Ovary (tissue), 9 donors: Measurements from ENCODE around the gene TBC1D3B. TPM values are rescaled to one million over a fixed set of nuclear protein-coding genes. Genes with fewer than 3 reads are reported as not detected.
"Not testable (repeated sequence)": the region's sequence is repeated elsewhere in the genome, so short reads cannot be mapped to it uniquely, and the experiment has no call there.

ENCODE experiments used
- DNase-seq, 5 donors: peaks; one replicate each; pipeline ENCODE4 v3.0.0-alpha.2; 2019 to 2020
- H3K27ac ChIP-seq, 2 donors: fragments of 200-600 bp; one replicate each; pipeline versions ENCODE4 v1.5.1 to v1.8.0; 2019 to 2022
- H3K27me3 ChIP-seq: fragments of 200-600 bp; one replicate; pipeline ENCODE4 v1.8.0; 2022
- H3K36me3 ChIP-seq: fragments of 200-600 bp; sonication (generic); one replicate; pipeline ENCODE4 v1.5.1; 2019
- H3K4me1 ChIP-seq: one replicate; pipeline ENCODE4 v1.8.1; 2013; ENCODE audit warnings: mild to moderate bottlenecking, moderate library complexity; ENCODE audit not compliant: insufficient read depth
- H3K4me3 ChIP-seq: fragments of 200-600 bp; sonication (generic); one replicate; pipeline ENCODE4 v1.5.1; 2017
- H3K9me3 ChIP-seq, 2 donors: fragments of 200-600 bp in 1 of 2; sonication (generic) in 1 of 2; one replicate each; pipeline versions ENCODE4 v1.5.1 to v1.8.1; 2013 to 2019; ENCODE audit warnings: mild to moderate bottlenecking in 1 of 2, moderate library complexity in 1 of 2
- EP300 ChIP-seq: sonication (generic); formaldehyde crosslinking; IDR thresholded peaks from one replicate; pipeline ENCODE4 v1.6.1; 2017; ENCODE audit warnings: antibody characterized with exemption
- POLR2A ChIP-seq: fragments of 450-650 bp; IDR thresholded peaks from one replicate; pipeline ENCODE4 v1.6.1; 2017; ENCODE audit warnings: antibody characterized with exemption, mild to moderate bottlenecking, moderate library complexity
- WGBS, 3 donors: extraction: QIAGEN DNeasy Blood & Tissue Kit in 1 of 3; methylation state at CpG; one replicate each; pipeline versions ENCODE4 v1.1.5 to v1.1.7; 2013 to 2017; 5-methylcytosine and 5-hydroxymethylcytosine counted together
- intact Hi-C, 4 donors: fragments of 100-400 bp; cut with DNase I; formaldehyde crosslinking; loops; one replicate each; pipeline versions ENCODE4 v1.11.0 to v1.15.1; 2022 to 2023
- polyA plus RNA-seq, 2 donors: library from polyadenylated mRNA; stranded (reverse); fragments of 200-250 nt in 1 of 2; fragments of 350-450 nt in 1 of 2; fragmentation: Illumina TruSeq in 1 of 2; extraction: RNeasy Lipid Tissue Mini Kit (QIAGEN cat#74804) in 1 of 2; gene quantifications; one replicate each; pipeline ENCODE4 v1.2.3, GENCODE V29; 2013 to 2014
- total RNA-seq, 7 donors: library from RNA; depleted of rRNA in 2 of 7; stranded (reverse); fragments of >200 nt in 2 of 7; fragmentation: NEBNext Ultra II Directional in 3 of 7; extraction: Animal tissue kit (Norgen Biotek cat#: 25700) in 3 of 7; gene quantifications; one replicate each; pipeline versions ENCODE4 v1.1.0 to v1.2.4, GENCODE V29; 2016 to 2023
- TF ChIP-seq, protein P1 (sequence below), 3 donors: fragments of 450-650 bp in 2 of 3; fragments of 200-600 bp in 1 of 3; IDR thresholded peaks; one replicate each; pipeline versions ENCODE4 v1.5.1 to v1.8.0; 2016 to 2022; ENCODE audit warnings: antibody characterized with exemption in 3 of 3, mild to moderate bottlenecking in 1 of 3
- donor health status: DM: no; HTN: no; CAD: no; lungs with moderate emphysema.
- donor health status: DM: no; HTN: no; CAD: no.
- donor health status: Bipolar disorder and iron deficiency.
- donor health status: DM: yes; HTN: yes; CAD: no.
- donor health status: DM: no; HTN: no; CAD: no.
- donor health status: DM: yes; HTN: yes; CAD: no.

Gene TBC1D3B
- total and polyA plus RNA-seq, 9 donors = 1.1 to 11.5 (median 4.5) TPM; not detected in 1

- 80 to 89% (median 89%) methylated on average over 3 of the region's 3 CpGs for WGBS, 3 donors
These were observed 37.3 kb upstream of the TBC1D3B start for GRCh38 chr17:36213695-36214094.

GRCh38 chr17:36212966-36213365 is 36.5 kb upstream of the TBC1D3B start:
- no peak for DNase-seq
- H3K4me3 ChIP-seq = no peak overlapping the region
- intact Hi-C loops = no loop called here
- WGBS, 3 donors = 95 to 96% (median 95%) methylated on average over 3 of the region's 3 CpGs
- no peaks in the 10 kb centered on the region for H3K27me3 ChIP-seq
- H3K27ac ChIP-seq = no peak overlapping the region
- H3K36me3 ChIP-seq = no peaks in the 10 kb centered on the region
- no peaks in the 10 kb centered on the region for H3K4me1 ChIP-seq
- TF ChIP-seq EP300 = no peak
- TF ChIP-seq, protein P1, sequence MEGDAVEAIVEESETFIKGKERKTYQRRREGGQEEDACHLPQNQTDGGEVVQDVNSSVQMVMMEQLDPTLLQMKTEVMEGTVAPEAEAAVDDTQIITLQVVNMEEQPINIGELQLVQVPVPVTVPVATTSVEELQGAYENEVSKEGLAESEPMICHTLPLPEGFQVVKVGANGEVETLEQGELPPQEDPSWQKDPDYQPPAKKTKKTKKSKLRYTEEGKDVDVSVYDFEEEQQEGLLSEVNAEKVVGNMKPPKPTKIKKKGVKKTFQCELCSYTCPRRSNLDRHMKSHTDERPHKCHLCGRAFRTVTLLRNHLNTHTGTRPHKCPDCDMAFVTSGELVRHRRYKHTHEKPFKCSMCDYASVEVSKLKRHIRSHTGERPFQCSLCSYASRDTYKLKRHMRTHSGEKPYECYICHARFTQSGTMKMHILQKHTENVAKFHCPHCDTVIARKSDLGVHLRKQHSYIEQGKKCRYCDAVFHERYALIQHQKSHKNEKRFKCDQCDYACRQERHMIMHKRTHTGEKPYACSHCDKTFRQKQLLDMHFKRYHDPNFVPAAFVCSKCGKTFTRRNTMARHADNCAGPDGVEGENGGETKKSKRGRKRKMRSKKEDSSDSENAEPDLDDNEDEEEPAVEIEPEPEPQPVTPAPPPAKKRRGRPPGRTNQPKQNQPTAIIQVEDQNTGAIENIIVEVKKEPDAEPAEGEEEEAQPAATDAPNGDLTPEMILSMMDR (IDR thresholded peaks at IDR 0.05) = no peak
- no peak for TF ChIP-seq POLR2A
- no peaks in the 10 kb centered on the region for H3K9me3 ChIP-seq

More at GRCh38 chr17:36213695-36214094, 37.3 kb upstream of the TBC1D3B start:
- no peaks in the 10 kb centered on the region for H3K36me3 ChIP-seq
- H3K27me3 ChIP-seq = no peaks in the 10 kb centered on the region
- no peaks in the 10 kb centered on the region for H3K4me1 ChIP-seq
- H3K4me3 ChIP-seq = no peak overlapping the region
- TF ChIP-seq, protein P1 (IDR thresholded peaks at IDR 0.05) = no peak
- TF ChIP-seq POLR2A (no peak), EP300 (no peak)
- no peak for DNase-seq
- H3K27ac ChIP-seq = no peak overlapping the region
- intact Hi-C loops = no loop called here
- no peaks in the 10 kb centered on the region for H3K9me3 ChIP-seq

- TF ChIP-seq, protein P1 (IDR thresholded peaks at IDR 0.05) = no peak
- intact Hi-C loops = no loop called here
- WGBS, 3 donors = 45 to 71% (median 60%) methylated on average over 4 of the region's 4 CpGs
These were observed 35.8 kb upstream of the TBC1D3B start for GRCh38 chr17:36212272-36212605.

GRCh38 chr17:36211484-36212271 is 35.2 kb upstream of the TBC1D3B start:
- H3K27ac ChIP-seq, intact Hi-C loops, H3K4me3 ChIP-seq, H3K9me3 ChIP-seq, DNase-seq, H3K27me3 ChIP-seq, H3K36me3 ChIP-seq, H3K4me1 ChIP-seq: not testable (repeated sequence)
- WGBS, 3 donors = 66 to 80% (median 80%) methylated on average over 9 to 10 of the region's 10 CpGs

More at GRCh38 chr17:36212272-36212605, 35.8 kb upstream of the TBC1D3B start:
- no peak overlapping the region for H3K4me3 ChIP-seq
- no peaks in the 10 kb centered on the region for H3K4me1 ChIP-seq
- DNase-seq = no peak
- no peaks in the 10 kb centered on the region for H3K9me3 ChIP-seq
- H3K27me3 ChIP-seq = no peaks in the 10 kb centered on the region
- no peaks in the 10 kb centered on the region for H3K36me3 ChIP-seq
- no peak overlapping the region for H3K27ac ChIP-seq

DNA sequence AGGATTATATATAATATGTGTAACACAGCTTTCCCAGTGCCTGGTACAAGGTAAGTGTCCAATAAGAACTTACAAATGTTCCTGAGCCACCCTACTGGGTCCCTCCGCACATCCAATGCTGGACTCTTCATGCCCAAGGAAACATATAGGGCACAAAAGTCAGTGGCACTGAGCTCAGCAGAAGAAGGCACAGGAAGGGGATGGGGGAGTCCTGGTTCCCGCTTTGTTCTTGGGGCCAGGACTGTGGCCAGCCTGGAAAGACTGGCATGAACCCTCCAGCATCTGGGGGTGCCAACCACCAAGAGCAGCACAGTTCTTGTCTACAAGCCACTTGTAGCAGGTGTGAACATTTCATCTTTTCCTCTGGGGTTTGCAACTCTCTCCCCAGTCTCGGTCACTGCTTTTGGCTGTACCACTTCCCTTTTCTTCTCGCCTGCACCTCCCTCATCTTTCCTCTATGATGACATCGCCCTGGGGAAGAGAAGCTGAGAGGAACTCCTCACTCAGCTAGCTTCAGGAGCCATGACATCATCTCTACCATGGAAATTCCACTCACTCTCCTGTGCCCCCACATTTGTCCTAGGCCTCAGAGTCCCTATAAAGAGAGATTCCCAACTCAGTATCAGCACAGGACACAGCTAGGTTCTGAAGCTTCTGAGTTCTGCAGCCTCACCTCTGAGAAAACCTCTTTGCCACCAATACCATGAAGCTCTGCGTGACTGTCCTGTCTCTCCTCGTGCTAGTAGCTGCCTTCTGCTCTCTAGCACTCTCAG is 34.2 kb upstream of the TBC1D3B start, which contains the start of gene CCL4L2:
TSS of gene CCL4L2 (plus strand) at position 625 of the 773 bp plus-strand sequence.
- H3K4me3 ChIP-seq, H3K9me3 ChIP-seq, intact Hi-C loops, DNase-seq, H3K36me3 ChIP-seq, H3K4me1 ChIP-seq, H3K27me3 ChIP-seq, H3K27ac ChIP-seq: not testable (repeated sequence)
- WGBS, 3 donors = 88 to 93% (median 89%) methylated on average over 7 of the region's 7 CpGs
